GM23338 (cell line): ENCODE data around the gene LHX4. TPM values are rescaled to one million over a fixed set of nuclear protein-coding genes. Genes with fewer than 3 reads are reported as not detected.

Experiments used
- ATAC-seq: fragments of 200-7000 bp; cut with Tn5 transposase; 3 replicates; pipeline ENCODE4 v1.9.1; 2020
- DNase-seq: peaks from one replicate; pipeline ENCODE4 v3.0.0-alpha.2; 2015; ENCODE audit warnings: low spot score
- H2AFZ ChIP-seq: fragments of 200-600 bp; sonication (generic); 2 replicates; pipeline ENCODE4 v1.8.0; 2016; ENCODE audit warnings: antibody characterized with exemption, mild to moderate bottlenecking, moderate library complexity
- H3F3A ChIP-seq: fragments of 200-600 bp; sonication (generic); replicated peaks from 2 replicates; pipeline ENCODE4 v1.8.0; 2017; ENCODE audit warnings: antibody characterized with exemption, mixed run types, low read depth
- H3K27ac ChIP-seq: fragments of 200-600 bp; sonication (generic); 2 replicates; pipeline ENCODE4 v1.6.1; 2016; ENCODE audit warnings: low read depth
- H3K27me3 ChIP-seq: fragments of 200-600 bp; sonication (generic); 2 replicates; pipeline ENCODE4 v1.8.0; 2016; ENCODE audit warnings: mild to moderate bottlenecking, mixed run types, moderate library complexity; ENCODE audit not compliant: insufficient read depth
- H3K36me3 ChIP-seq: fragments of 200-600 bp; sonication (generic); 2 replicates; pipeline ENCODE4 v1.8.0; 2016; ENCODE audit warnings: mild to moderate bottlenecking; ENCODE audit not compliant: insufficient read depth
- H3K4me1 ChIP-seq: fragments of 200-600 bp; sonication (generic); 2 replicates; pipeline ENCODE4 v1.8.0; 2016; ENCODE audit warnings: mild to moderate bottlenecking, moderate library complexity; ENCODE audit not compliant: insufficient read depth
- H3K4me2 ChIP-seq: fragments of 200-600 bp; sonication (generic); 2 replicates; pipeline ENCODE4 v1.7.1; 2017; ENCODE audit warnings: mixed run types
- H3K4me3 ChIP-seq: fragments of 200-600 bp; sonication (generic); 2 replicates; pipeline ENCODE4 v1.6.1; 2016; ENCODE audit warnings: mixed run types
- H3K79me2 ChIP-seq: fragments of 200-600 bp; sonication (generic); replicated peaks from 2 replicates; pipeline ENCODE4 v1.8.0; 2017; ENCODE audit warnings: mild to moderate bottlenecking; ENCODE audit not compliant: insufficient read depth
- H3K9me2 ChIP-seq: fragments of 200-600 bp; sonication (generic); 2 replicates; pipeline ENCODE4 v1.8.0; 2017; ENCODE audit not compliant: insufficient read depth
- H4K20me1 ChIP-seq: fragments of 200-600 bp; sonication (generic); replicated peaks from 2 replicates; pipeline ENCODE4 v1.8.0; 2017; ENCODE audit warnings: mild to moderate bottlenecking; ENCODE audit not compliant: insufficient read depth
- H3K27ac Mint-ChIP-seq: 2 replicates; pipeline ENCODE4 v1.8.0; 2020; ENCODE audit warnings: inconsistent platforms, mild to moderate bottlenecking, moderate library complexity, mixed read lengths
- H3K27me3 Mint-ChIP-seq: 3 replicates; pipeline ENCODE4 v1.8.0; 2022; ENCODE audit warnings: low read depth, mild to moderate bottlenecking, moderate library complexity, mixed read lengths, inconsistent platforms; ENCODE audit not compliant: insufficient read depth, poor library complexity
- H3K36me3 Mint-ChIP-seq: 3 replicates; pipeline ENCODE4 v1.8.0; 2021; ENCODE audit warnings: low read depth, mild to moderate bottlenecking, inconsistent platforms, moderate library complexity, mixed read lengths
- H3K4me1 Mint-ChIP-seq: 3 replicates; pipeline ENCODE4 v1.8.0; 2020; ENCODE audit warnings: mild to moderate bottlenecking, inconsistent platforms, mixed read lengths
- H3K4me3 Mint-ChIP-seq: 3 replicates; pipeline ENCODE4 v1.8.0; 2021; ENCODE audit warnings: moderate library complexity, mild to moderate bottlenecking, inconsistent platforms, mixed read lengths
- H3K9me3 Mint-ChIP-seq: 3 replicates; pipeline ENCODE4 v1.8.0; 2020; ENCODE audit warnings: moderate library complexity, mild to moderate bottlenecking, inconsistent platforms, mixed read lengths
- CREB1 ChIP-seq: fragments of 250-450 bp; sonication (Bioruptor Pico); IDR thresholded peaks from 2 replicates; pipeline ENCODE4 v1.5.0; 2020; ENCODE audit warnings: low read depth, mild to moderate bottlenecking, moderate library complexity
- CTCF ChIP-seq, 2 experiments: fragments of 200-600 bp in 1 of 2; sonication (generic) in 1 of 2; conservative IDR thresholded peaks; 2 replicates each; pipeline versions ENCODE4 v1.5.1 to v1.6.1; 2016 to 2017; ENCODE audit warnings: antibody characterized with exemption in 2 of 2, low read depth in 2 of 2, mild to moderate bottlenecking in 2 of 2, moderate library complexity in 1 of 2
- ETS1 ChIP-seq: IDR thresholded peaks from 2 replicates; pipeline ENCODE4 v1.6.1; 2016; ENCODE audit warnings: antibody characterized with exemption
- EZH2 ChIP-seq: fragments of 200-600 bp; sonication (generic); IDR thresholded peaks from one replicate; pipeline ENCODE4 v1.8.0; 2017; ENCODE audit warnings: antibody characterized with exemption, mild to moderate bottlenecking, low read depth; ENCODE audit not compliant: unreplicated experiment
- EZH2phosphoT487 ChIP-seq: fragments of 200-600 bp; sonication (generic); IDR thresholded peaks from one replicate; pipeline ENCODE4 v1.8.1; 2018; ENCODE audit warnings: antibody characterized with exemption; ENCODE audit not compliant: unreplicated experiment
- JUNB ChIP-seq: IDR thresholded peaks from one replicate; pipeline ENCODE4 v1.6.1; 2016; ENCODE audit warnings: antibody characterized with exemption; ENCODE audit not compliant: unreplicated experiment
- NANOG ChIP-seq: IDR thresholded peaks from 2 replicates; pipeline ENCODE4 v1.6.1; 2016; ENCODE audit warnings: antibody characterized with exemption, borderline replicate concordance
- POLR2AphosphoS5 ChIP-seq: IDR thresholded peaks from 2 replicates; pipeline ENCODE4 v1.6.1; 2016; ENCODE audit warnings: antibody characterized with exemption, low read depth
- REST ChIP-seq: IDR thresholded peaks from one replicate; pipeline ENCODE4 v1.6.1; 2018; ENCODE audit warnings: antibody characterized with exemption; ENCODE audit not compliant: unreplicated experiment
- STAT1 ChIP-seq: IDR thresholded peaks from one replicate; pipeline ENCODE4 v1.6.1; 2016; ENCODE audit warnings: antibody characterized with exemption; ENCODE audit not compliant: unreplicated experiment
- ZNF114 ChIP-seq: fragments of 250-450 bp; sonication (Bioruptor Pico); IDR thresholded peaks from 2 replicates; pipeline ENCODE4 v1.5.0; 2020; ENCODE audit warnings: mild to moderate bottlenecking, moderate library complexity
- ZNF331 ChIP-seq: fragments of 250-450 bp; sonication (Bioruptor Pico); IDR thresholded peaks from 2 replicates; pipeline ENCODE4 v1.5.0; 2020; ENCODE audit warnings: low read depth, mild to moderate bottlenecking, moderate library complexity
- ZNF462 ChIP-seq: fragments of 250-450 bp; sonication (Bioruptor Pico); IDR thresholded peaks from 2 replicates; pipeline ENCODE4 v1.5.0; 2020; ENCODE audit warnings: mild to moderate bottlenecking, moderate library complexity
- polyA plus RNA-seq: library from polyadenylated mRNA; unstranded; fragments of >200 nt; fragmentation: Nextera tagmentation; extraction: Ambion mirVana; gene quantifications from 2 replicates; pipeline ENCODE4 v1.2.1, GENCODE V29; 2016
- total RNA-seq: library from RNA; depleted of rRNA; stranded (reverse); fragments of >200 nt; shearing (Covaris generic); gene quantifications from 2 replicates; pipeline ENCODE4 v1.2.3, GENCODE V29; 2014

The LHX4 gene
- total and polyA plus RNA-seq, 2 experiments from 2014 or later: 1.4 to 2.5 TPM

- Histone ChIP-seq H3K36me3 (no peaks in the 10 kb centered on the region; the same call in 1 of the 2 replicates), H4K20me1 (no peaks in the 10 kb centered on the region), H3K79me2 (no peaks in the 10 kb centered on the region), H3F3A (no peaks in the 10 kb centered on the region), H3K4me1 (peaks cover 13% of the 10 kb centered on the region), H3K4me2 (no peak overlapping the region), H3K4me3 (no peak overlapping the region), H2AFZ (no peak overlapping the region), H3K9me2 (no peaks in the 10 kb centered on the region), H3K27me3 (no peaks in the 10 kb centered on the region), H3K27ac (no peak overlapping the region)
- H3K27ac Mint-ChIP-seq: no peak overlapping the region
- TF ChIP-seq ZNF114 (CRISPR knock-in tag) (no peak), ETS1 (no peak), ZNF462 (CRISPR knock-in tag) (no peak), CTCF (conservative IDR thresholded peaks at IDR 0.05; ENCODE audit: low read depth in 2 of 2) (no peak), EZH2 (no peak), STAT1 (no peak), CREB1 (CRISPR knock-in tag) (no peak), NANOG (no peak), JUNB (no peak), POLR2AphosphoS5 (no peak), EZH2phosphoT487 (no peak), REST (no peak), ZNF331 (CRISPR knock-in tag) (no peak)
- no peaks in the 10 kb centered on the region for H3K9me3 Mint-ChIP-seq
- peaks cover 10% of the 10 kb centered on the region; the same call in 2 of the 3 replicates for H3K36me3 Mint-ChIP-seq
- H3K4me3 Mint-ChIP-seq: no peak overlapping the region
- peaks cover 7% of the 10 kb centered on the region for H3K27me3 Mint-ChIP-seq
- peaks cover 22% of the 10 kb centered on the region for H3K4me1 Mint-ChIP-seq
- no peak for DNase-seq
- no peak for ATAC-seq
Observed at GRCh38 chr1:180282401-180283044, 52.5 kb downstream of the LHX4 start.
